HL-60 (cell line): ENCODE measurements around the gene GNG7.

Source experiments
- GABPA ChIP-seq: IDR thresholded peaks from 2 replicates; pipeline ENCODE4 v1.6.1; 2012; ENCODE audit warnings: low read depth
- POLR2AphosphoS5 ChIP-seq: IDR thresholded peaks from 2 replicates; pipeline ENCODE4 v1.6.1; 2012; ENCODE audit warnings: low read depth
- SPI1 ChIP-seq: IDR thresholded peaks from 2 replicates; pipeline ENCODE4 v1.6.1; 2012; ENCODE audit warnings: low read depth, mild to moderate bottlenecking, borderline replicate concordance
- TF ChIP-seq, protein P1 (sequence below): IDR thresholded peaks from one replicate; pipeline ENCODE4 v1.5.1; 2011; ENCODE audit warnings: low read length, control low read depth, inconsistent platforms; ENCODE audit not compliant: insufficient read depth
- TF ChIP-seq, protein P2 (sequence below): IDR thresholded peaks from 2 replicates; pipeline ENCODE4 v1.6.1; 2012; ENCODE audit warnings: low read depth; ENCODE audit not compliant: insufficient replicate concordance

- TF ChIP-seq, protein P1, sequence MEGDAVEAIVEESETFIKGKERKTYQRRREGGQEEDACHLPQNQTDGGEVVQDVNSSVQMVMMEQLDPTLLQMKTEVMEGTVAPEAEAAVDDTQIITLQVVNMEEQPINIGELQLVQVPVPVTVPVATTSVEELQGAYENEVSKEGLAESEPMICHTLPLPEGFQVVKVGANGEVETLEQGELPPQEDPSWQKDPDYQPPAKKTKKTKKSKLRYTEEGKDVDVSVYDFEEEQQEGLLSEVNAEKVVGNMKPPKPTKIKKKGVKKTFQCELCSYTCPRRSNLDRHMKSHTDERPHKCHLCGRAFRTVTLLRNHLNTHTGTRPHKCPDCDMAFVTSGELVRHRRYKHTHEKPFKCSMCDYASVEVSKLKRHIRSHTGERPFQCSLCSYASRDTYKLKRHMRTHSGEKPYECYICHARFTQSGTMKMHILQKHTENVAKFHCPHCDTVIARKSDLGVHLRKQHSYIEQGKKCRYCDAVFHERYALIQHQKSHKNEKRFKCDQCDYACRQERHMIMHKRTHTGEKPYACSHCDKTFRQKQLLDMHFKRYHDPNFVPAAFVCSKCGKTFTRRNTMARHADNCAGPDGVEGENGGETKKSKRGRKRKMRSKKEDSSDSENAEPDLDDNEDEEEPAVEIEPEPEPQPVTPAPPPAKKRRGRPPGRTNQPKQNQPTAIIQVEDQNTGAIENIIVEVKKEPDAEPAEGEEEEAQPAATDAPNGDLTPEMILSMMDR: no peak
- no peak for TF ChIP-seq POLR2AphosphoS5
- TF ChIP-seq, protein P2, sequence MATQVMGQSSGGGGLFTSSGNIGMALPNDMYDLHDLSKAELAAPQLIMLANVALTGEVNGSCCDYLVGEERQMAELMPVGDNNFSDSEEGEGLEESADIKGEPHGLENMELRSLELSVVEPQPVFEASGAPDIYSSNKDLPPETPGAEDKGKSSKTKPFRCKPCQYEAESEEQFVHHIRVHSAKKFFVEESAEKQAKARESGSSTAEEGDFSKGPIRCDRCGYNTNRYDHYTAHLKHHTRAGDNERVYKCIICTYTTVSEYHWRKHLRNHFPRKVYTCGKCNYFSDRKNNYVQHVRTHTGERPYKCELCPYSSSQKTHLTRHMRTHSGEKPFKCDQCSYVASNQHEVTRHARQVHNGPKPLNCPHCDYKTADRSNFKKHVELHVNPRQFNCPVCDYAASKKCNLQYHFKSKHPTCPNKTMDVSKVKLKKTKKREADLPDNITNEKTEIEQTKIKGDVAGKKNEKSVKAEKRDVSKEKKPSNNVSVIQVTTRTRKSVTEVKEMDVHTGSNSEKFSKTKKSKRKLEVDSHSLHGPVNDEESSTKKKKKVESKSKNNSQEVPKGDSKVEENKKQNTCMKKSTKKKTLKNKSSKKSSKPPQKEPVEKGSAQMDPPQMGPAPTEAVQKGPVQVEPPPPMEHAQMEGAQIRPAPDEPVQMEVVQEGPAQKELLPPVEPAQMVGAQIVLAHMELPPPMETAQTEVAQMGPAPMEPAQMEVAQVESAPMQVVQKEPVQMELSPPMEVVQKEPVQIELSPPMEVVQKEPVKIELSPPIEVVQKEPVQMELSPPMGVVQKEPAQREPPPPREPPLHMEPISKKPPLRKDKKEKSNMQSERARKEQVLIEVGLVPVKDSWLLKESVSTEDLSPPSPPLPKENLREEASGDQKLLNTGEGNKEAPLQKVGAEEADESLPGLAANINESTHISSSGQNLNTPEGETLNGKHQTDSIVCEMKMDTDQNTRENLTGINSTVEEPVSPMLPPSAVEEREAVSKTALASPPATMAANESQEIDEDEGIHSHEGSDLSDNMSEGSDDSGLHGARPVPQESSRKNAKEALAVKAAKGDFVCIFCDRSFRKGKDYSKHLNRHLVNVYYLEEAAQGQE: no peak
- no peak for TF ChIP-seq GABPA
- no peak for TF ChIP-seq SPI1
These were observed 122.7 kb downstream of the GNG7 start for GRCh38 chr19:2579678-2580280.
